Measurements from ENCODE around the gene METTL26. TPM values are rescaled to one million over a fixed set of nuclear protein-coding genes. Genes with fewer than 3 reads are reported as not detected.

METTL26 gene
- total and polyA plus RNA-seq, 2 of the 4 experiments (the other 2 are of a cell fraction): 46.8 to 128 TPM

DNA sequence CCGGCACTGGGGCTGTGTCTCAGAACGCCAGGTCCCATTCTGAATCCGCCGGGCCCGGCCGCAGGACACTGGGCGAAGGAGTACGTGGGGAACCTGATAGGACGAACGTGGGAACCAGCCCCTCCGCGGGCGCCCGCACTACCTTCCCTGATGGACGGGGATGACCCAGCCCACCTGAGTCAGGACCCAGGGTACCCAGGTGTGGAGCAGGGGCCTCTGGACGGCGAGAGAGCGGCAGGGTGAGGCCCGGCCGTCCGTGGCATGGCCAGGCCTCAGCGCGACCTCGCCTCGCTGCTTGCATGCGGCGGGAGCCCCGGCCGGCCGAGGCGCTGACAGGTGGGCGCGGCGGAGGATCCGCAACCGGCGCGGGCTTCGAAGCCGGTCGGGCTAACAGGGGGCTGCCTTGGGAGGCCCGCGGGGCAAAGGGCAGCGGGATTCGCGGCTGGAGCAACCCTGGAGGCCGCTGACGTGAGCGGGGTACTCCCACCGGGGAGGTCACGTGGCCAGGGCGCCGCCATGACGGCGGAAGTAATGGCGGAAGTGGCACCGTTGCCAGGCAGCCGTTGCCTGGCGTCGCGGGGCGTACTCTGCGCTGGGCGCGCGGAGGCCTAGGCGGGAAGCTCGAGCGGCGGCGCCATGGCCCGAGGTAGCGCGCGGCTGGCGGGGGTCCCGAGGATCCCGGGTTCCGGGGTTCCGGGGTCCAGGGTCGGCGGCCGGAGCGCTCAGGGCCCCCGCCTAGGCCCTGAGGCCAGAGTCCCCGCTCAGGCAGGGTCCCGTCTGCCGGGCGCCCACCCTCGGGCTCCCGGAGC, 12.9 kb upstream of the METTL26 start, which contains the start of gene WDR90:
TSS of gene WDR90 (plus strand) at position 585 of the 809 bp plus-strand sequence. CDS start at position 637, 52 bp downstream.
- DNase-seq (peak; percentile 86), ATAC-seq (ENCODE audit: low read depth) (peak; percentile 88)
- peak within 1 kb of the TSS; percentile 85 for H3K4ac ChIP-seq (ENCODE audit: low read depth, low read length)
- H4K5ac ChIP-seq (ENCODE audit: low read depth, low read length): peak within 1 kb of the TSS; percentile 85
- H3K9me1 ChIP-seq (ENCODE audit: insufficient read depth, low read length): peaks cover 15% of the 10 kb centered on the region
- in situ Hi-C loops (cut with MboI; ENCODE audit: low sequenced_read_pairs): loop anchor here (10.0 kb wide), 1 partner anchor 254 kb away; the partner anchor contains the start of gene NME4
- peak within 1 kb of the TSS; percentile 59 for H3K4me3 ChIP-seq (ENCODE audit: insufficient read depth, low read depth, low read length)
- H4K91ac ChIP-seq (ENCODE audit: insufficient read depth, low read depth, low read length): peak within 1 kb of the TSS; percentile 68; the same call in 1 of the 2 replicates
- peak within 1 kb of the TSS; percentile 76 for H3K23ac ChIP-seq (ENCODE audit: low read depth, low read length)
- peak within 1 kb of the TSS; percentile 85 for H3K27ac ChIP-seq (ENCODE audit: insufficient read depth, low read length)
- H3K27me3 ChIP-seq (ENCODE audit: control insufficient read depth, insufficient read depth, low read length): no peaks in the 10 kb centered on the region
- peak within 1 kb of the TSS; percentile 66 for H3K14ac ChIP-seq (replicated peaks; ENCODE audit: low read depth, low read length)
- intact Hi-C loops (cut with micrococcal nuclease): no loop called here
- H2BK5ac ChIP-seq (ENCODE audit: low read depth, low read length, poor library complexity, severe bottlenecking): peak within 1 kb of the TSS; percentile 90
- peaks cover 14% of the 10 kb centered on the region for H3K4me1 ChIP-seq (ENCODE audit: control insufficient read depth, insufficient read depth, low read length)
- no peak within 1 kb of the TSS for H3K18ac ChIP-seq (ENCODE audit: low read depth, low read length)
- H4K8ac ChIP-seq (ENCODE audit: low read depth in 2 of 2, low read length in 2 of 2): peak within 1 kb of the TSS; percentile 70 to 80
- peak within 1 kb of the TSS; percentile 99 for H3K4me2 ChIP-seq (ENCODE audit: low read depth, low read length)
- H2AK5ac ChIP-seq (ENCODE audit: low read depth, low read length): peak within 1 kb of the TSS; percentile 50
- POLR2A ChIA-PET (ENCODE audit: unreplicated experiment): no interaction called here
- H3K9me3 ChIP-seq (ENCODE audit: control insufficient read depth, insufficient read depth, low read length): no peaks in the 10 kb centered on the region
- CTCF ChIA-PET: no interaction called here
- no peak within 1 kb of the TSS for H2BK20ac ChIP-seq (ENCODE audit: low read depth, low read length)
- H3K36me3 ChIP-seq (ENCODE audit: control insufficient read depth, insufficient read depth, low read length): peaks cover 3% of the 10 kb centered on the region; the same call in 1 of the 2 replicates
- H2BK120ac ChIP-seq (ENCODE audit: low read depth, low read length): no peak within 1 kb of the TSS
- H2AFZ ChIP-seq (replicated peaks; ENCODE audit: low read length, poor library complexity): peak within 1 kb of the TSS; percentile 96
- H4K20me1 ChIP-seq (ENCODE audit: insufficient read depth, low read length): no peaks in the 10 kb centered on the region
- no peak within 1 kb of the TSS for H2BK15ac ChIP-seq (ENCODE audit: low read depth, low read length)
- peaks cover 10 to 46% of the 10 kb centered on the region in 2 experiments; a peak in 3 of 4 replicates for H3K79me1 ChIP-seq (ENCODE audit: low read depth in 1 of 2, low read length in 2 of 2)
- no TSS peak for BruUV-seq (replicated peaks)
- H3K56ac ChIP-seq (ENCODE audit: extremely low read depth, insufficient read depth, low read length): peak within 1 kb of the TSS; percentile 53
- WGBS, 2 experiments (ENCODE audit: extremely low coverage in 2 of 2, insufficient read length in 1 of 2): 1% methylated on average over 57 of the region's 91 CpGs; no CpG with 5 or more reads in 1 of the 2 experiments
- peak within 1 kb of the TSS; percentile 79 for H3K9ac ChIP-seq (ENCODE audit: low read depth, low read length)
- peak within 1 kb of the TSS; percentile 98 for H2AK9ac ChIP-seq (replicated peaks; ENCODE audit: low read depth, low read length, poor library complexity)
- dilution Hi-C loops (cut with HindIII; ENCODE audit: low sequenced_read_pairs, unreplicated experiment): no loop called here
- peak; percentile 29; the same call in 1 of the 2 replicates for TF ChIP-seq MAZ (IDR thresholded peaks at IDR 0.05; ENCODE audit: borderline replicate concordance, low read depth, low read length)
- TF ChIP-seq, protein P1, sequence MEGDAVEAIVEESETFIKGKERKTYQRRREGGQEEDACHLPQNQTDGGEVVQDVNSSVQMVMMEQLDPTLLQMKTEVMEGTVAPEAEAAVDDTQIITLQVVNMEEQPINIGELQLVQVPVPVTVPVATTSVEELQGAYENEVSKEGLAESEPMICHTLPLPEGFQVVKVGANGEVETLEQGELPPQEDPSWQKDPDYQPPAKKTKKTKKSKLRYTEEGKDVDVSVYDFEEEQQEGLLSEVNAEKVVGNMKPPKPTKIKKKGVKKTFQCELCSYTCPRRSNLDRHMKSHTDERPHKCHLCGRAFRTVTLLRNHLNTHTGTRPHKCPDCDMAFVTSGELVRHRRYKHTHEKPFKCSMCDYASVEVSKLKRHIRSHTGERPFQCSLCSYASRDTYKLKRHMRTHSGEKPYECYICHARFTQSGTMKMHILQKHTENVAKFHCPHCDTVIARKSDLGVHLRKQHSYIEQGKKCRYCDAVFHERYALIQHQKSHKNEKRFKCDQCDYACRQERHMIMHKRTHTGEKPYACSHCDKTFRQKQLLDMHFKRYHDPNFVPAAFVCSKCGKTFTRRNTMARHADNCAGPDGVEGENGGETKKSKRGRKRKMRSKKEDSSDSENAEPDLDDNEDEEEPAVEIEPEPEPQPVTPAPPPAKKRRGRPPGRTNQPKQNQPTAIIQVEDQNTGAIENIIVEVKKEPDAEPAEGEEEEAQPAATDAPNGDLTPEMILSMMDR (conservative IDR thresholded peaks at IDR 0.05; ENCODE audit: low read depth, low read length): no peak
- TF ChIP-seq USF2 (IDR thresholded peaks at IDR 0.05; ENCODE audit: low read depth, low read length): peak; percentile 97
- no peak for TF ChIP-seq RFX5 (IDR thresholded peaks at IDR 0.05; ENCODE audit: low read depth, low read length)
- no peak for TF ChIP-seq SMC3 (IDR thresholded peaks at IDR 0.05; ENCODE audit: low read depth, low read length)
- TF ChIP-seq CEBPB (IDR thresholded peaks at IDR 0.05; ENCODE audit: low read depth, low read length): 0 out of 2 replicates have a peak, but pooled peaks have one; percentile 3
- TF ChIP-seq POLR2A (IDR thresholded peaks at IDR 0.05; ENCODE audit: low read depth, low read length): peak; percentile 52
- TF ChIP-seq MXI1 (IDR thresholded peaks at IDR 0.05; ENCODE audit: borderline replicate concordance, low read depth, low read length): peak; percentile 97
- TF ChIP-seq ELK1 (IDR thresholded peaks at IDR 0.05; ENCODE audit: borderline replicate concordance, low read depth, low read length): 0 out of 2 replicates have a peak, but pooled peaks have one; percentile 15
- no peak for TF ChIP-seq RCOR1 (IDR thresholded peaks at IDR 0.05; ENCODE audit: insufficient replicate concordance, low read length)
- no peak for TF ChIP-seq NFE2L2 (IDR thresholded peaks at IDR 0.05; ENCODE audit: low read depth, low read length)
- TF ChIP-seq BHLHE40 (IDR thresholded peaks at IDR 0.05; ENCODE audit: low read depth, low read length): peak; percentile 41; the same call in 1 of the 2 replicates
- no peak for TF ChIP-seq FOS (IDR thresholded peaks at IDR 0.05; ENCODE audit: low read depth, low read length)

Measured in IMR-90 (cell line).